Stimulated activated CD4-positive, alpha-beta T cell treated with anti-CD3 and anti-CD28 coated beads, TNF-alpha, amount 100 ng/mL, for 48 hours (primary cell): ENCODE data around the gene DNAAF3.

ENCODE experiments used
- DNase-seq, 3 donors: peaks; one replicate each; pipeline ENCODE4 v3.0.0-alpha.2; 2020; ENCODE audit warnings: low read depth in 3 of 3

Gene DNAAF3

GRCh38 chr19:55116859-55117662, 49.4 kb downstream of the DNAAF3 start, which contains the start of gene PPP1R12C:
Gene PPP1R12C (minus strand): TSS chr19:55117637. CDS start chr19:55117543, 94 bp downstream.
- no peak for DNase-seq

GRCh38 chr19:55116232-55116858, 50.1 kb downstream of the DNAAF3 start:
- DNase-seq, result peak in 2 of 3 donors; percentile 33 to 36

GRCh38 chr19:55115446-55116065, 50.9 kb downstream of the DNAAF3 start:
- DNase-seq, result no peak

- DNase-seq, result no peak
Observed at GRCh38 chr19:55114566-55115145, 51.8 kb downstream of the DNAAF3 start.

GRCh38 chr19:55113570-55114039, 52.8 kb downstream of the DNAAF3 start:
- no peak for DNase-seq

GRCh38 chr19:55112777-55113569, 53.4 kb downstream of the DNAAF3 start:
- no peak for DNase-seq

- DNase-seq, result no peak
Observed at GRCh38 chr19:55112246-55112776, 54.1 kb downstream of the DNAAF3 start.

- DNase-seq, result no peak
Observed at GRCh38 chr19:55111238-55111831, 55.1 kb downstream of the DNAAF3 start.

- no peak for DNase-seq
Observed at GRCh38 chr19:55109527-55110291, 56.7 kb downstream of the DNAAF3 start.
